ENCODE data around the gene TMEM174.

DNA sequence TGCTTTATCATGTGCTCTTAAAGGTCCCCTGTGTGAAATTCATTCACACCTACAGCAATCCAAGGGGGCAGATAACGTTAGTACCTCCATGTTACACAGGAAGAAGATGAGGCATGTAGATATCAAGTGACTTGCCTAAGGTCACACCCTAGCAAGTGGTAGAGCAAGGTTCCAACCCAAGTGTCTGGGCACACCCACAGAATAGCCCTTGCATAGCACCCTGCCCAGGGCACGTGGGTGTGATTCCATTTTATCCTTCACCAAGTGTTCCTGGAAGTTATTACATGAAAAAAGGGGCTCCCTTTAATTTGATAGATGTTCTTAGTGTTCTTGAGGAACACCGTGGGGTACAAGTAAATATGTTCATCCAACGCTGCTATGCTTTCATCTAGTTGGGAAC lies 47.7 kb upstream of the TMEM174 start:
- TF ChIP-seq, protein P1, sequence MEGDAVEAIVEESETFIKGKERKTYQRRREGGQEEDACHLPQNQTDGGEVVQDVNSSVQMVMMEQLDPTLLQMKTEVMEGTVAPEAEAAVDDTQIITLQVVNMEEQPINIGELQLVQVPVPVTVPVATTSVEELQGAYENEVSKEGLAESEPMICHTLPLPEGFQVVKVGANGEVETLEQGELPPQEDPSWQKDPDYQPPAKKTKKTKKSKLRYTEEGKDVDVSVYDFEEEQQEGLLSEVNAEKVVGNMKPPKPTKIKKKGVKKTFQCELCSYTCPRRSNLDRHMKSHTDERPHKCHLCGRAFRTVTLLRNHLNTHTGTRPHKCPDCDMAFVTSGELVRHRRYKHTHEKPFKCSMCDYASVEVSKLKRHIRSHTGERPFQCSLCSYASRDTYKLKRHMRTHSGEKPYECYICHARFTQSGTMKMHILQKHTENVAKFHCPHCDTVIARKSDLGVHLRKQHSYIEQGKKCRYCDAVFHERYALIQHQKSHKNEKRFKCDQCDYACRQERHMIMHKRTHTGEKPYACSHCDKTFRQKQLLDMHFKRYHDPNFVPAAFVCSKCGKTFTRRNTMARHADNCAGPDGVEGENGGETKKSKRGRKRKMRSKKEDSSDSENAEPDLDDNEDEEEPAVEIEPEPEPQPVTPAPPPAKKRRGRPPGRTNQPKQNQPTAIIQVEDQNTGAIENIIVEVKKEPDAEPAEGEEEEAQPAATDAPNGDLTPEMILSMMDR (IDR thresholded peaks at IDR 0.05) = no peak
- TF ChIP-seq POLR2A (IDR thresholded peaks at IDR 0.05) = no peak
- TF ChIP-seq EP300 (IDR thresholded peaks at IDR 0.05) = no peak
- TF ChIP-seq POLR2AphosphoS5 (IDR thresholded peaks at IDR 0.05) = no peak
